ENCODE results near the gene AMN1.
"Not testable (repeated sequence)": the region's sequence is repeated elsewhere in the genome, so short reads cannot be mapped to it uniquely, and the experiment has no call there.

The AMN1 gene

DNA sequence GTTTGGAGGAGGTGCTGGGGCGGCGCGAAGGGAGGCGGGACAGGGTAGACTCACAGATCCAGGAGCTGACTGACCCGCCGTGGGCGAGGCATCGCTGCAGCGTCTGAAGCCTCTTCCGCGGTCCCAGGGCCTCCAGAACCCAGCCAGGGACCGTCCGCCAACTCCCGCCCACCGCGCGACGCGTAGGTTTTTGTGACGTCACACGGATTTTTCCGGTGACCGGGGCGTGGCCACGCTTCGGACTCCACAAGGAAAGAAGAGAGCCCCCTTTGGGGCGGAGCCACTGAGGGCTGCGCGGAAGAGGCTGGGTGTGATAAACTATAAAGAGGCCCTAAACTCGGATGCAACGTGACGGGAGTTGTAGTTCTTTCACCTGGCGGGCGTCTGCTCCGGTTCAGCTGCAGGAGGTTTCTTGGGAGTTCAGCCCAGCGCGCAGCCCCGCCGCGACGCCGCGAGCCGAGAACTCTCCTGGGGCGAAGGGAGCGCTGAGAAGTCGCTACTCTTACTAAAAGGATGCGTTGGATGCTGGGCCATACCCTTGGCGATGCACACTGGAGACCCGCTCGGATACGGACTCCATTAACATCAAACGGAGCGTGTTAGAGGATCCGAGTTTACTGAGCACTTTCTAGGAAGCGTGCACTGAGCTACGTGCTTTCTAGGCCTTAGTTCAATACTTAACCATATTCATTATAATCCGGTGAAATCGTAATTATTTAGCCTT, at the start of gene AMN1:
AMN1 (minus strand) TSS at position 105 of the 724 bp plus-strand sequence; CDS start at position 92, 13 bp downstream.
- in situ Hi-C loops (cut with MboI; ENCODE audit: low sequenced_read_pairs) = no loop called here

DNA sequence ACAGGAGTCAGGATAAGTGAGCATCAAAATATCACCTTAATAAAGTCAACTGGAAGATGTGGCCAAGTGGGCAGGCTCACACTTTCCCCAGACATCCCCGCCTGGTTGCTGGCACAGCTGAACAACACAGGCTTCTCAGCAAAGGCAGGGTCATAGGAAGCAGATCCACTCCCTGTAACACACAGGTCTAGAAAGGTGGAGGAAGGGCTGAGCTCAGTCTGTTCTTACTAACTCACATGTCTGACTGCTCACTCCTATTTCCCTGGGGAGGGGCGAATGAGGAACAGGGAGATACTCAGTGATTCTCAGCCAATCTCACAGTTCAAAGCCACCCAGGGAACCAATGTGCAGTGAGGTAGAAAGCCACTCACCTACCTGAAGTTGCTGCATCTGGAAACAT, 45.0 kb upstream of the AMN1 start:
- in situ Hi-C loops (cut with MboI; ENCODE audit: low sequenced_read_pairs) = no loop called here

DNA sequence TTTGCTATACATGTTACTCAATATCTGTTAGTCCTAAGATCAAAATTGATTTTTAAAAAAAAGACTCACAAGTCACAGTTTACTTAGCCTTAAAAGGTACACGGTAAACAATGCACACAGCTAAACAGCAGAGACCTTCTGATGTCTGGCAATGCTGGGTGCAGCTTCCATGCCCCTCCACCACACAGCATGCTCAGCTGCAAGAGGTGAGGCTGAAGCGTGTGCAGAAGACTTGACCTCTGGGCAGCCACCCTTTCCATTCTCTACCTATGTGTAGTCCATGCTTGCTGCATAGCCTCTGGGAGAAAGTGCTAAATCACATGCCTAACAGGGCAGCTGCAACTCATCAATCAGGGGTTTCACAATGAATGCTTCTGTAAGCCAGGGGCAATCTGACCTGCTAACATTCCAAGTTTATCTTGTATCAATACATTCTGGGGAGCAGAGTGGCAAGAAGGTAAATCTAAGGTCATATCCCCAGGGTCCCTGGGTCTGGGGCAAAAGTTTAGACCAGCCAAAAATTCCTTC, 44.5 kb upstream of the AMN1 start:
- in situ Hi-C loops (cut with MboI; ENCODE audit: low sequenced_read_pairs) = no loop called here

DNA sequence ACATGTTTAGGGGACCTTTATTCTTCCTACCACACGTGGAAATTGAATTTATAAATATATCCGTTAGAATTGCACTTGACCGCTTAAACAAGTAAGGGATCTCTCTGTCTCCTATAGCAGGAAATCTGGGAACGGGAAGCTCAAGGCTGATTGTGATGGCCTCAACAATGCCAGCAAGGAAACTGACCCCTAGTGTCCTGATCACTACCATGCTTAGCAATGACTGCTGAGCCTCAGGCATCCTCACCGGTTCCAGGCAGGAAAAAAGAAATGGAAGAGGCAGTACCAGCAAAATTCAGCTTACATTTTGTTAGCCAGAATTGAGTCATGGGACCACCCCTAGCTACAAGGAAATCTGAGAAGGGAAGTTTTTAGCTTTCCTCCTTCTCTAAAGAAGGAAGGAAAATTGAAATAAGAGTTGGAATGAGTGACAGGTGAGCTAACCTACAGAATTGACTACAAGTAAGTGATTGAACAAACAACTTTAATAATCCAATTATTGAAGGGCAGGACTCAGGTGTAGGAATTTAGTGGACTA, 43.9 kb upstream of the AMN1 start:
- in situ Hi-C loops (cut with MboI; ENCODE audit: low sequenced_read_pairs) = no loop called here

DNA sequence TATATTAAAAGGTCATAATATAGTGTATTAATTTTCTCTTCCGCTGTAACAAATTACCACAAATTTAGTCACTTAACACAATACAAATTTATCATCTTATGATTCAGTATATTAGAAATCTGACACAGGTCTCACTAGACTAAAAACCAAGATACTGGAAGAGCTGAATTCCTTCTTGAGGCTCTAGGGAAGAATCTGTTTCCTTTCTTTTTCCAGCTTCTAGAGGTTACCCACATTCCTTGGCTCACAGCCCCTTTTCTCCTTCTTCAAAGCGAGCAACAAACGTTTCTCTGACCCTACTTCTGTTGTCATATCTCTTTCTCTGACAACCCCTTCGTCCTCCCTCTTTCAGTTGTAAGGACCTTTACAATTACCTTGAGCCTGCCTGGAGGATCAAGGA, 43.4 kb upstream of the AMN1 start:
- in situ Hi-C loops (cut with MboI; ENCODE audit: low sequenced_read_pairs) = no loop called here

DNA sequence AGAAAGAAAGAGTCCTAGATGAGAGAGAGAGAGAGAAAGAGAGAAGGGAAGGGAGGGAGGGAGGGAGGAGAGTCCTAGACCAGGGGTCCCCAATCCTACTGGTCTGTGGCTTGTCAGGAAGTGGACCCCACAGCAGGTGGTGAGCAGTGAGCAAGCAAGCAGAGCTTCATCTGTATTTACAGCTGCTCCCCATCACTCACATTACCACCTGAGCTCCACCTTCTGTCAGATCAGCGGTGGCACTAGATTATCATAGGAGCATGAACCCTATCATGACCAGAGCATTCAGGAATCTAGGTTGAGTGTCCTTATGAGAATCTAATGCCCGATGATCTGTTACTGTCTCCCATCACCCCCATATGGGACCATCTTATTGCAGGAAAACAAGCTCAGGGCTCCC, 39.2 kb upstream of the AMN1 start:
- in situ Hi-C loops (cut with MboI; ENCODE audit: low sequenced_read_pairs) = no loop called here

DNA sequence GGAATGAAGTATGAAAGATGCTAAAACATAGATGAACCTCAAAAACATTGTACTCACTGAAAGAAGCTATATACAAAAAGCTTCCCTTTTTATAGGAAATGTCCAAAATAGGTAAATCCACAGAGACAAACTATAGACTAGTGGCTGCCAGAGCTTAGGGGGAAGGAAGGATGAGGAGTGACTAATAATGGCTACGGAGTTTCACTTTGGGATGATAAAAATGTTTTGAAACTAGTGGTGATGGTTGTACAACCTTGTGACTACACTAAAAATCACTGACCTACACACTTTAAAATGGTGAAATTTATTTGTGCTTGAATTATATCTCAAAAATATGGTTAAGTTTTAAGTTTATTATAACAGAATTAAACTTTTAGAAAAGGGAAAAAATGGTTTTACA, 37.1 kb upstream of the AMN1 start:
- in situ Hi-C loops (cut with MboI; ENCODE audit: low sequenced_read_pairs) = no loop called here

DNA sequence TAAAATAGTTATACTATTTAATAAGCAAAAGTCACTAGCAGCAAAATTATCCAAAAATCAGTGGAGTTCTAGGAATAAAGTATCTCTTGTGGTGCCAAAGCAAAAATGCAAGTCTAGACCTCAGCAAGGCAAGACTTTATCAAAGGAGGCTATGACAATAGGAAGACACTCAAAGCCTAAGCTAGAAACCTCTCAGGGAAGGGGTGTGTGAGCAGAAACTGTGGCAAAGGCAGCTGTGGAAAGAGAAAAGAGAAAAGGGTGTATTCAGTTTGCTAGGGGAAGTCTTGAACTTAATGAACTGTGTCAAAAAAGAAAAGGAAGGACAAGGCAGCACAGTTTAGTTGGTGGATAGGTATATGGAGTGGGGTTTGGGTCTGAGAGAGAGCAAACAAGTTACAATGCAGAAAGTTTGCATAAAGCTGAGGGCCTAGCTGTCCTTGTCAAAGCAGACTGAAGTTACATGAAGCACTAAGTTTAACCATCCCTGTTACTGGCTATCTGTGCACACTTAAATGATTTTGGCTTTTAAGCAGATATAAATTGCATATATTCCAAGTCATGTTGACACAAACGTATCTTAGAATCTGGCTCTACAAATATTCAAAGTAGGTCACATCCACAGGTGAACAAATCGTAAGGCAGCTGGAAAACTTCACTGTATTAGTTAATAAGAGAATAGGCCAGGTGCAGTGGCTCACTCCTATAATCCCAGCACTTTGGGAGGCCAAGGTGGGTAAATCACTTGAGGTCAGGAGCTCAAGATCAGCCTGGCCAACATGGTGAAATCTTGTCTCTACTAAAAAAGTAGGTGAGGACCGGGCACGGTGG, 31.0 kb upstream of the AMN1 start:
- in situ Hi-C loops (cut with MboI; ENCODE audit: low sequenced_read_pairs) = no loop called here

DNA sequence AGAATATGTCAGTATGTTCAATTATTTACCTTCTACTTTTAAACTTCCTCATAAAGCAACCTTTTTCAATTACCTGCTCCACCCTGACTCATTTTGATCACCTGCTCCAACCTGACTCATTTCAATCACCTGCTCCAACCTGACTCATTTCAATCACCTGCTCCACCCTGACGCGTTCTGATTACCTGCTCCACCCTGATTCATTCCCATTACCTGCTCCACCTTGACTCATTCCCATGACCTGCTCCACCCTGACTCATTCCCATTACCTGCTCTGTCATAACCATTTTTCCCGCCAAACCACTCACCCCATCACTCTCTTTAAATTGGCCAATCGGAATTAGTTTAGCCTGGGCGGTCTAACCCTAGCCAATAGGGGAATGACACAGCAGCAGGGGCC, 29.5 kb upstream of the AMN1 start:
- in situ Hi-C loops (cut with MboI; ENCODE audit: low sequenced_read_pairs) = not testable (repeated sequence)

DNA sequence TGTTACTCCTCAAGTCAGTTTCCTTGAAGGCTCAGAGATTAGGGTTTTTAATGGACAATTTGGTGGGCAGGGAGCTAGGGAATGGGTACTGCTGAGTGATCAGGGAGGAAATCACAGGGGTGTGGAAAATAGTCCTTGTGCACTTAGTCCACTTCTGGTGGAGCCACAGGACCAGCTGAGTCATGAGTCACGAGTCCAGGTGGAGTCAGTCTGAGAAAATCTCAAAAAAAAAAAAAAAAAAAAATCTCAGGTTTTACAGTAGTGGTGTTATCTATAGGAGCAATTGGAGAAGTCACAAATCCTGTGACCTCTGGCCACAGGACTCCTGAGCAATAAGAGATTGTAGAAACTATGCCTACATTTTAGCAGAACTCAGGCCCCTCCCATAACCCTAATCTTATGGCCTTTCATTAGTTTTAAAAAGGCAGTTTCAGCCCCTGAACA, 28.2 kb upstream of the AMN1 start:
- in situ Hi-C loops (cut with MboI; ENCODE audit: low sequenced_read_pairs) = no loop called here

DNA sequence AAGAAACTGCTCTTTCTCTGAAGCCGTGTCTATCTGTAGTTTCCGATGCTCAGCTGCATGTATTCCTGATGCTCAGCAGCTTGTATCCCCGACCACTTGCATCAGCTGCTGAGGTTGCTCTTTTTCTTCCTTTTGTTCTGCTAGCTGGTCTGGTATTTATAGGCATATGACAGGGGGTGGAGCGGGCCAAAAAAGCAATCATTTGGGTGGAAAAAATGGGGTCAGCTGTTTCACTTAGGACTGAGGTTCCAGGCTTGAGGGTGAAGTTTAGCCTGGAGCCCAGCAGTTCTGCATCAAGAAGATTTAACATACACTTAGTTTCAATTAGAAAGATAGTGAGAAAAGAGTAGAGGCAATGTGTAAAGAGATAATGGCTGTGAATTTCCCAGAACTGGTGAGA, 23.6 kb upstream of the AMN1 start:
- in situ Hi-C loops (cut with MboI; ENCODE audit: low sequenced_read_pairs) = no loop called here

DNA sequence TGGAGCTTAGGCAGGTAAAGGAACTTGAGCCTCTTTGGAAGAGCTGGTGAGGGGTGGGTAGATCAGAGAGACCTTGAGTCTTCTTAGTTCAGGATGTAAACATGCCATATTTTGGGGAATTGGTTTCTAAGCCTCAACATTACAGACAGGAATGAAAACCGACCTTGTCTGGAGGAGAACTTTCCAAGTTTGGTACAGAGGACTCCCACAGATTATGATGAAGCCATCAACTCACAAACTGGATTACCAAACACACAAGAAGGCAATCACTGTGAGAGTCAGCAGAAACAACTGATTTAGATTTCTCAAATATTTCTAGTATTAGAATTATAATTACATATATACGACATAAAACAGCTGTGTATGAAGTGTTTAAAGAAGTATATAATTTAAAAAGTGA, 22.3 kb upstream of the AMN1 start:
- in situ Hi-C loops (cut with MboI; ENCODE audit: low sequenced_read_pairs) = no loop called here

DNA sequence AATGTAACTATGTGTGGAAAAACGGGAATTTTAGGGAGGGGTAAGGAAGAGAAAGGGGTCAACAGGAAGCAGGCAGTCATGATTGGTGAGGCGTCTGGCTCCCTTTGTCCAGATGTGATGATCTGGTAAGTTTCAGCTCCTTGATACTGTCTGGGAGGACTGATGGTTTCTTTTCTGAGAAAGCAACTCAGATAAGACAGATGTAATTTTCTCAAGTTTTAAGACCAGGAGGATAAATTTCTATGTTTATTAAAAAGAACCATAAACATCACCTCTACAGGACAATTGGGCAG, 21.9 kb upstream of the AMN1 start:
- in situ Hi-C loops (cut with MboI; ENCODE audit: low sequenced_read_pairs) = no loop called here

DNA sequence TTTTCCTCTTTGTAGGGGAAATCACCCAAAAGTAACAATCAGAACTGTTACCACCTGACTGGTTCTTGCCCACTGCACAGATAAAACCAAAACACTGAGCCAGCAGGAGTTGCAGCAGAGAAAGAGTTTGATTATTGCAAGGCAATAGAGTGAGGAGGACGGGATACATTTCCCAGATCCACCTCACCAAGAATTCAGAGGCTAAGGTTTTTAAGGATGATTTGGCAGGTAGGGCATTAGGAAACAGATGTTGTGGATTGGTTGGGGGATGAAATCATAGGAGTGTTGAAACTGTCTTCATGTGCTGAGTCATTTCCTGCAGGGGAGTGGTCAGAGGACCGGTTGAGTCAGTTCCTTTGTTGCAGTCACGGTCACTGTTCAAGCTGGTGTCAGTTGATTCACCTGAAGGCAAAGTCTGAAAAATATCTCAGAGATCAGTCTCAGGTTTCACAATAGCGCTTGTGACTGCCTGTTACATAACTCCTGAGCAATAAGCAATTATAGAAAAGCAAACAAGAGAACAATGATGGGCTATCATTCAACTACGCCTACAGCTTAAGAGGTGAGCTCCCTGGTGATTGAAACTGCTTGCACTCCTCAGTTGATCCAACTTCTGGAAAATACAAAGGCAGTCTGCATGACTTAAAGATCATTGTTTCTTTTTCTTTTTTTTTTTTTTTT, 20.3 kb upstream of the AMN1 start:
- in situ Hi-C loops (cut with MboI; ENCODE audit: low sequenced_read_pairs) = no loop called here

DNA sequence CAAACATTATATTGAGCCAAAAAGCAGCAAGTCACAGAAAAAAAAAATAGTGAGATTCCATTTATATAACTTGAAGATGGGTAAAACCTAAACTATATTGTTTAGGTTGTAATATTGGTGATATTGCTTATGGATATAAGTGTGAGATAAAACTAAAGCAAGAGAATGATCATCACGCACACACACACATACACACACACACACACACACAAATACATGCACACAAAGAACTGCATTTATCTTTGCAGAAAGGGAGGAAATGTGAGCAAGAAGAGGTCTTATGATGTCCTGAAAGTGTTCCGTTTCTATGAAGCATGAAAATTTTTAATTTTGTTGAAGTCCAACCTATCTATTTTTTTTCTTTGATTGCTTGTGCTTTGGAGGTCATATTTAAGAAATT, 16.4 kb upstream of the AMN1 start:
- in situ Hi-C loops (cut with MboI; ENCODE audit: low sequenced_read_pairs) = no loop called here

DNA sequence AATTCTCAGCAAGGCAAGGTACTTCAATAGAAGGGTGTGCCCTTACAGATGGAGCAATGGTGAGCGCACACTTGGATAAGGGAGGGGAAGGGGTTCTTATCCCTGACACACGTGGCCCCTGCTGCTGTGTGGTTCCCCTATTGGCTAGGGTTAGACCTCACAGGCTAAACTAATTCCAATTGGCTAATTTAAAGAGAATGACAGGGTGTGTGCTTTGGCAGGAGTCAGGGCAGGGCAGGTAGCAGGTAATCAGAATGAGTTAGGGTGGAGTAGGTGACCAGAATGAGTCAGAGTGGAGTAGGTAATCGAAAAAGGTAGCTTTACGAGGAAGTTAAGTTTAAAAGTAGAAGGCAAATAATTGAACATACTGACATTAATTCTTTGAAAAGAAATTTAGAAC, 15.5 kb upstream of the AMN1 start:
- in situ Hi-C loops (cut with MboI; ENCODE audit: low sequenced_read_pairs) = not testable (repeated sequence)

DNA sequence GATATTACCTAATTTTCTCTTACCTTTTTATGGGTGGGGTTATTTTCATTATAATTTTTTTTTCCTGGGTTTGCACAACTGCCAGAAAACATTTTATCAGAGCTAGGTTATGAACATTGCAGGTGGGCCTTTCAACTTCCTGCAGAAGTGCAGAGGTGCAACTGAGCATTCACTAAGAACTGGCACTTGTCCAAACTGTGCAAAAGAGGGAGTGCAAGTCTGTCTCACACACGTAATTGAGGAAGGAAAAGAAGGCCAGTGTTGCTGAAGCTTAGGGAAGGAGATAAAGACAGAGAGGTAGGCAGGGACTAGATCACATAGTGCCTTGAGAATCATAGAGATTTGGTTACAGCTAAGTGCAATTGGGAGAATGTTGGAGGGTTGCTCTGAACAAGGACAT, 14.1 kb upstream of the AMN1 start:
- in situ Hi-C loops (cut with MboI; ENCODE audit: low sequenced_read_pairs) = no loop called here

DNA sequence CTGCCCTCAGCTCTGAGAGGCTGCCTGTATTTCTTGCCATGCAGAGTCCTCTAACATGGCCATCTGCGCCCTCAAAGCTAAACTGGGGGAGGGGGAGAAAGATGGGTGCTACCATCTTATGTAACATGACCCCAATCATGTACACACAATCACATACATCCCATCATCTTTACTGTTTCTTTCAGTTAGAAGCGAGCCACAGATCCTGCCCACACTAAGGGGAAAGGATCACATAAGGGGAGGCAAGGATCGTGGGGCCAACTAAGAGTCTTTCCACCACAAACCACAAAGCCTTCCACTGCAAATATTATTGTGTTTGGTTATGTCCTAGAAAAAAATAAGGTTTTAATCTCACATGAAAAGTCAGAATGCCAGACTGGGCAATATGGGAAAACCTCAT, 11.8 kb upstream of the AMN1 start:
- in situ Hi-C loops (cut with MboI; ENCODE audit: low sequenced_read_pairs) = no loop called here

DNA sequence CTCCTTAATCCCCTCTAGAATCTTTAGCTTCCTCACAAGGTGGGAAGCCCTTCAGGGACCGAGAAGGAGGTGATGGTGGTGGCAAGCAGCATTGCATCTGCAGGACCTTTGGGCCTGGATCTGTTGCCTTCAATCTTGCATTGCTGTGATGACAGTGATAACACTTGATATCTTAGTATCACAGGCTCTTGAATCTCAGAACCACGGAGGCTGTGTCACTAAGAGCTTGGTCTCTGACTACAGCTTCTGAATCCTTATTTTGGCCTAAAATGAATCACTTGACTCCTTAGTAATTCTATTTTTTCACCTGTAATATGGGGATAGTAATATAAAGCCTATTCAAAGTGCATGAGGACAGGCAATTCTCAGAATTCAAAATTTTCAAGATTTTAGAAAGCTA, 8.9 kb upstream of the AMN1 start:
- in situ Hi-C loops (cut with MboI; ENCODE audit: low sequenced_read_pairs) = no loop called here

DNA sequence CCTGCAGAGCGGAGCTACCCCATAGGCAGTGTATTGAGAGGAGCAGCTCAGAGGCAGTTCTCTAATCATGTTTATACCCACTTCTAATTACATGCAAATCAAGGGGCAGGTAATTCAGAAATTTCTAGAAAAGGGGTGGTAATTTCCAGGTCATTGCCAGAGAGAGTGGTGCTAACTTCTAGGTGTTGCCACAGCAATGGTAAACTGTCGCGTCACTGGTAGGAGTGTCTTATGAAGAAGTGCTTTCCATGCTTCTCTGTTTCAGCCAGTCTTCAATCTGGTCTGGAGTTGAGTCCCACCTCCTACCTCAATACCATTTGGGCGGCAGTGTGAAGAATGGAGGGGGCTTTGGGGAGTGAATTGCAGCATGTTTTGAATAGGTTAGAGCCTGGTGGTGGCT, 8.5 kb upstream of the AMN1 start:
- in situ Hi-C loops (cut with MboI; ENCODE audit: low sequenced_read_pairs) = no loop called here

DNA sequence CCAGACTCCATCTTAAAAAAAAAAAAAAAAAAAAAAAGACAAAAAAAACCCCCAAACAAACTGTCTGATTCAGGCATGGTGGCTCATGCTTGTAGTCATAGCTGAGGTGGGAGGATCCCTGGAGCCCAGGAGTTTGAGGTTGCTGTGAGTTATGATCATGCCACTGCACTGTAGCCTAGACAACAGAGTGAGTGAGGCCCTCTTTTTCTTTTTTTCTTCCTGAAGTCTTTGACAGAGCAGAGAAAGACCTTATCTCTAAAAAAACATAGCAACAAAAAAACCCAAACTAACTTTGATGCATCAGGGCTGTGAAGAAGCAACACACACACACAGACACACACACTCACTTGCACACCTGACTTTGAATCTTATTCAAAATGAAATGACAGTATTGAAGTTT, 7.7 kb upstream of the AMN1 start:
- in situ Hi-C loops (cut with MboI; ENCODE audit: low sequenced_read_pairs) = no loop called here

Data from hTERT RPE-1 (cell line).